ENCODE data around the gene MAP2K5. TPM values are rescaled to one million over a fixed set of nuclear protein-coding genes. Genes with fewer than 3 reads are reported as not detected.

MAP2K5 gene
- total RNA-seq, 1 experiment from 2014 or later: 13.6 TPM

- TF ChIP-seq ZNF532 (CRISPR knock-in tag; IDR thresholded peaks at IDR 0.05; ENCODE audit: borderline replicate concordance) (no peak), ZBTB43 (CRISPR knock-in tag; IDR thresholded peaks at IDR 0.05) (no peak), ZBTB21 (CRISPR knock-in tag; IDR thresholded peaks at IDR 0.05; ENCODE audit: borderline replicate concordance) (no peak), ZNF263 (CRISPR knock-in tag; IDR thresholded peaks at IDR 0.05; ENCODE audit: low read depth) (no peak), JUN (CRISPR knock-in tag; IDR thresholded peaks at IDR 0.05) (peak; percentile 88), MAX (CRISPR knock-in tag; IDR thresholded peaks at IDR 0.05) (peak; percentile 31; the same call in 1 of the 2 replicates), ARID4B (CRISPR knock-in tag; IDR thresholded peaks at IDR 0.05; ENCODE audit: borderline replicate concordance) (peak; percentile 83; the same call in 1 of the 2 replicates), OVOL2 (CRISPR knock-in tag; IDR thresholded peaks at IDR 0.05; ENCODE audit: borderline replicate concordance) (no peak), FOXK1 (CRISPR knock-in tag; IDR thresholded peaks at IDR 0.05) (0 out of 2 replicates have a peak, but pooled peaks have one; percentile 49), SOX15 (CRISPR knock-in tag; IDR thresholded peaks at IDR 0.05) (no peak), ATF1 (CRISPR knock-in tag; IDR thresholded peaks at IDR 0.05) (no peak), ZNF317 (CRISPR knock-in tag; IDR thresholded peaks at IDR 0.05; ENCODE audit: borderline replicate concordance, low read depth) (0 out of 2 replicates have a peak, but pooled peaks have one; percentile 42), TEAD4 (CRISPR knock-in tag; IDR thresholded peaks at IDR 0.05) (peak; percentile 86), IRF2 (CRISPR knock-in tag; IDR thresholded peaks at IDR 0.05; ENCODE audit: borderline replicate concordance, low read depth) (no peak), CBFB (CRISPR knock-in tag; IDR thresholded peaks at IDR 0.05; ENCODE audit: low read depth) (no peak), PRDM15 (CRISPR knock-in tag; IDR thresholded peaks at IDR 0.05) (peak; percentile 14; the same call in 1 of the 2 replicates), ZNF396 (CRISPR knock-in tag; IDR thresholded peaks at IDR 0.05; ENCODE audit: borderline replicate concordance) (no peak), ATF3 (CRISPR knock-in tag; conservative IDR thresholded peaks at IDR 0.05) (no peak), ZNF121 (CRISPR knock-in tag; IDR thresholded peaks at IDR 0.05) (peak; percentile 98), ZNF138 (CRISPR knock-in tag; conservative IDR thresholded peaks at IDR 0.05) (no peak), FOXP4 (CRISPR knock-in tag; IDR thresholded peaks at IDR 0.05) (peak; percentile 95), NR1H2 (CRISPR knock-in tag; IDR thresholded peaks at IDR 0.05) (no peak)
These were observed 278.7 kb downstream of the MAP2K5 start (continued) for GRCh38 chr15:67820992-67821783.

All from WTC11 (cell line).